Measurements from ENCODE around the gene TRPC6.

Gene TRPC6

GRCh38 chr11:101475699-101476098 is 108.1 kb downstream of the TRPC6 start:
- Histone ChIP-seq H3K9ac (ENCODE audit: low read length) (no peak overlapping the region), H2AFZ (ENCODE audit: low read length) (no peak overlapping the region), H3K27me3 (ENCODE audit: insufficient read depth, low read length) (no peaks in the 10 kb centered on the region), H3K79me2 (ENCODE audit: insufficient read depth, low read length) (no peaks in the 10 kb centered on the region), H3K9me3 (ENCODE audit: low read length) (no peaks in the 10 kb centered on the region), H3K36me3 (ENCODE audit: insufficient read depth, low read length) (no peaks in the 10 kb centered on the region), H3K4me2 (ENCODE audit: low read length) (no peak overlapping the region), H3K4me1 (ENCODE audit: insufficient read depth, low read length, severe bottlenecking) (no peaks in the 10 kb centered on the region), H3K4me3 (ENCODE audit: low read depth, low read length, poor library complexity, severe bottlenecking) (no peak overlapping the region), H3K9me2 (ENCODE audit: low read depth, low read length) (no peaks in the 10 kb centered on the region), H3F3A (ENCODE audit: insufficient read depth, low read length) (no peaks in the 10 kb centered on the region), H4K20me1 (ENCODE audit: insufficient read depth, low read length) (no peaks in the 10 kb centered on the region), H3K27ac (ENCODE audit: low read depth, low read length, poor library complexity, severe bottlenecking) (no peak overlapping the region)
- TF ChIP-seq CTCF (IDR thresholded peaks at IDR 0.05; ENCODE audit: low read length) (no peak), EZH2 (IDR thresholded peaks at IDR 0.05; ENCODE audit: borderline replicate concordance, low read length) (no peak)

- Histone ChIP-seq H3K27ac (ENCODE audit: low read depth, low read length, poor library complexity, severe bottlenecking) (no peak overlapping the region), H3K79me2 (ENCODE audit: insufficient read depth, low read length) (no peaks in the 10 kb centered on the region), H3K4me3 (ENCODE audit: low read depth, low read length, poor library complexity, severe bottlenecking) (no peak overlapping the region), H4K20me1 (ENCODE audit: insufficient read depth, low read length) (no peaks in the 10 kb centered on the region), H3K9me3 (ENCODE audit: low read length) (no peaks in the 10 kb centered on the region), H3K27me3 (ENCODE audit: insufficient read depth, low read length) (no peaks in the 10 kb centered on the region), H3K4me2 (ENCODE audit: low read length) (no peak overlapping the region), H3F3A (ENCODE audit: insufficient read depth, low read length) (no peaks in the 10 kb centered on the region), H3K9me2 (ENCODE audit: low read depth, low read length) (no peaks in the 10 kb centered on the region), H3K9ac (ENCODE audit: low read length) (no peak overlapping the region), H3K4me1 (ENCODE audit: insufficient read depth, low read length, severe bottlenecking) (no peaks in the 10 kb centered on the region), H2AFZ (ENCODE audit: low read length) (no peak overlapping the region), H3K36me3 (ENCODE audit: insufficient read depth, low read length) (no peaks in the 10 kb centered on the region)
- TF ChIP-seq CTCF (IDR thresholded peaks at IDR 0.05; ENCODE audit: low read length) (no peak), EZH2 (IDR thresholded peaks at IDR 0.05; ENCODE audit: borderline replicate concordance, low read length) (no peak)
These were observed 109.1 kb downstream of the TRPC6 start for GRCh38 chr11:101474666-101475065.

GRCh38 chr11:101470881-101471520 is 112.8 kb downstream of the TRPC6 start:
- no peaks in the 10 kb centered on the region for H3K9me2 ChIP-seq (ENCODE audit: low read depth, low read length)
- no peak overlapping the region for H3K27ac ChIP-seq (ENCODE audit: low read depth, low read length, poor library complexity, severe bottlenecking)
- no peaks in the 10 kb centered on the region for H3K79me2 ChIP-seq (ENCODE audit: insufficient read depth, low read length)
- no peaks in the 10 kb centered on the region for H4K20me1 ChIP-seq (ENCODE audit: insufficient read depth, low read length)
- no peaks in the 10 kb centered on the region for H3K9me3 ChIP-seq (ENCODE audit: low read length)
- no peak overlapping the region for H3K4me3 ChIP-seq (ENCODE audit: low read depth, low read length, poor library complexity, severe bottlenecking)
- TF ChIP-seq EZH2 (IDR thresholded peaks at IDR 0.05; ENCODE audit: borderline replicate concordance, low read length) (no peak), CTCF (IDR thresholded peaks at IDR 0.05; ENCODE audit: low read length) (no peak)
- no peaks in the 10 kb centered on the region for H3K4me1 ChIP-seq (ENCODE audit: insufficient read depth, low read length, severe bottlenecking)
- no peak overlapping the region for H2AFZ ChIP-seq (ENCODE audit: low read length)
- no peaks in the 10 kb centered on the region for H3F3A ChIP-seq (ENCODE audit: insufficient read depth, low read length)
- no peak overlapping the region for H3K4me2 ChIP-seq (ENCODE audit: low read length)
- no peak overlapping the region for H3K9ac ChIP-seq (ENCODE audit: low read length)
- no peaks in the 10 kb centered on the region for H3K36me3 ChIP-seq (ENCODE audit: insufficient read depth, low read length)
- H3K27me3 ChIP-seq (ENCODE audit: insufficient read depth, low read length) = no peaks in the 10 kb centered on the region

Data from OCI-LY1 (cell line).